ENCODE measurements around the gene DOCK2.

DNA sequence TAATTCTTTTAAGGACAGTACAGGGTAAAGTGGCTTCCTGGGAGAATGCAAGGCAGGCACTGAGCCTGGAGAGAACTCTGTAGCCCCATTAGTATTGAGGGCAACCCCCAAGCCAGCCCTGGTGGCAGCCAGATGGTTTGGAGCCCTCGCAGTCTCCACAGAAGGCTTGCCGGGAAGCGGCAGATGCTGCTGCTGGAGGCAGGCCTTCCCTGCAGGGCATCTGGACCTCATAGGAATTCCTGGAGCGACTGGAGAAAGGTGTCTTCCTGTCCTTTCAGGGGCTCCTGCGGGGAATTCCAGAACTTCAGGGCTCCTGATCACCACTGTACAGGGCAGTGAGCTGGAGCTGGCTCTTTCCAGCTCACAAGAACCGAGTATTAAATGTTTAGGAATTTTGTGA, 175.7 kb downstream of the DOCK2 start:
- no peak for TF ChIP-seq CTCF (IDR thresholded peaks at IDR 0.05)
- no peak for TF ChIP-seq TCF12 (IDR thresholded peaks at IDR 0.05)
- no peak for TF ChIP-seq RAD21 (IDR thresholded peaks at IDR 0.05; ENCODE audit: low read length)
- TF ChIP-seq POLR2AphosphoS5 (IDR thresholded peaks at IDR 0.05; ENCODE audit: low read depth, low read length): no peak
- no peak for TF ChIP-seq GABPA (IDR thresholded peaks at IDR 0.05; ENCODE audit: low read depth)
- TF ChIP-seq CHD2 (IDR thresholded peaks at IDR 0.05; ENCODE audit: low read length, partially characterized antibody): no peak
- TF ChIP-seq, protein P1, sequence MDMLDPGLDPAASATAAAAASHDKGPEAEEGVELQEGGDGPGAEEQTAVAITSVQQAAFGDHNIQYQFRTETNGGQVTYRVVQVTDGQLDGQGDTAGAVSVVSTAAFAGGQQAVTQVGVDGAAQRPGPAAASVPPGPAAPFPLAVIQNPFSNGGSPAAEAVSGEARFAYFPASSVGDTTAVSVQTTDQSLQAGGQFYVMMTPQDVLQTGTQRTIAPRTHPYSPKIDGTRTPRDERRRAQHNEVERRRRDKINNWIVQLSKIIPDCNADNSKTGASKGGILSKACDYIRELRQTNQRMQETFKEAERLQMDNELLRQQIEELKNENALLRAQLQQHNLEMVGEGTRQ (IDR thresholded peaks at IDR 0.05; ENCODE audit: borderline replicate concordance, low read depth, low read length): no peak
- TF ChIP-seq RCOR1 (IDR thresholded peaks at IDR 0.05; ENCODE audit: low read length): no peak
- TF ChIP-seq ELF1 (IDR thresholded peaks at IDR 0.05): no peak
- TF ChIP-seq TEAD4 (IDR thresholded peaks at IDR 0.05; ENCODE audit: borderline replicate concordance, insufficient read depth): no peak
- TF ChIP-seq MXI1 (IDR thresholded peaks at IDR 0.05; ENCODE audit: low read depth, low read length): no peak
- TF ChIP-seq, protein P2, sequence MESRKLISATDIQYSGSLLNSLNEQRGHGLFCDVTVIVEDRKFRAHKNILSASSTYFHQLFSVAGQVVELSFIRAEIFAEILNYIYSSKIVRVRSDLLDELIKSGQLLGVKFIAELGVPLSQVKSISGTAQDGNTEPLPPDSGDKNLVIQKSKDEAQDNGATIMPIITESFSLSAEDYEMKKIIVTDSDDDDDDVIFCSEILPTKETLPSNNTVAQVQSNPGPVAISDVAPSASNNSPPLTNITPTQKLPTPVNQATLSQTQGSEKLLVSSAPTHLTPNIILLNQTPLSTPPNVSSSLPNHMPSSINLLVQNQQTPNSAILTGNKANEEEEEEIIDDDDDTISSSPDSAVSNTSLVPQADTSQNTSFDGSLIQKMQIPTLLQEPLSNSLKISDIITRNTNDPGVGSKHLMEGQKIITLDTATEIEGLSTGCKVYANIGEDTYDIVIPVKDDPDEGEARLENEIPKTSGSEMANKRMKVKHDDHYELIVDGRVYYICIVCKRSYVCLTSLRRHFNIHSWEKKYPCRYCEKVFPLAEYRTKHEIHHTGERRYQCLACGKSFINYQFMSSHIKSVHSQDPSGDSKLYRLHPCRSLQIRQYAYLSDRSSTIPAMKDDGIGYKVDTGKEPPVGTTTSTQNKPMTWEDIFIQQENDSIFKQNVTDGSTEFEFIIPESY (IDR thresholded peaks at IDR 0.05; ENCODE audit: borderline replicate concordance, low read depth): no peak
- no peak for TF ChIP-seq PBX3 (IDR thresholded peaks at IDR 0.05)
- no peak for TF ChIP-seq REST (IDR thresholded peaks at IDR 0.05; ENCODE audit: low read depth, low read length)

Data from SK-N-SH (cell line).